Trophoblast cell (in vitro differentiated cells and primary cell): Measurements from ENCODE around the gene C1RL.

Experiments
- DNase-seq, 2 donors: peaks; one replicate each; pipeline ENCODE4 v3.0.0-alpha.2; 2016
- H2AFZ ChIP-seq: 2 replicates; pipeline ENCODE4 v1.6.1; 2013; ENCODE audit warnings: low read length, moderate library complexity, mild to moderate bottlenecking; ENCODE audit not compliant: insufficient read depth, poor library complexity
- H2AK5ac ChIP-seq: 2 replicates; pipeline ENCODE4 v1.6.1; 2013; ENCODE audit warnings: mild to moderate bottlenecking, low read length
- H2BK120ac ChIP-seq: 2 replicates; pipeline ENCODE4 v1.6.1; 2013; ENCODE audit warnings: low read length, mild to moderate bottlenecking, moderate library complexity; ENCODE audit not compliant: insufficient read depth, poor library complexity
- H2BK12ac ChIP-seq: 2 replicates; pipeline ENCODE4 v1.6.1; 2013; ENCODE audit warnings: mild to moderate bottlenecking, low read length, moderate library complexity
- H2BK5ac ChIP-seq: 2 replicates; pipeline ENCODE4 v1.6.1; 2013; ENCODE audit warnings: low read length, low read depth, moderate library complexity, mild to moderate bottlenecking; ENCODE audit not compliant: poor library complexity
- H3K14ac ChIP-seq: 2 replicates; pipeline ENCODE4 v1.6.1; 2013; ENCODE audit warnings: mild to moderate bottlenecking, low read length
- H3K18ac ChIP-seq: 2 replicates; pipeline ENCODE4 v1.6.1; 2013; ENCODE audit warnings: mild to moderate bottlenecking, low read length
- H3K23ac ChIP-seq: 2 replicates; pipeline ENCODE4 v1.6.1; 2013; ENCODE audit warnings: low read length
- H3K27ac ChIP-seq: 2 replicates; pipeline ENCODE4 v1.5.1; 2013; ENCODE audit warnings: low read depth, mild to moderate bottlenecking, inconsistent platforms, low read length, moderate library complexity
- H3K27me3 ChIP-seq: 2 replicates; pipeline ENCODE4 v1.6.1; 2013; ENCODE audit warnings: inconsistent platforms, mild to moderate bottlenecking, low read length, moderate library complexity; ENCODE audit not compliant: insufficient read depth
- H3K36me3 ChIP-seq, 2 experiments: 1 replicate in 1 of 2; 2 replicates in 1 of 2; pipeline ENCODE4 v1.6.1; 2013; ENCODE audit warnings: low read length in 2 of 2, mild to moderate bottlenecking in 2 of 2, moderate library complexity in 1 of 2; ENCODE audit not compliant: insufficient read depth in 2 of 2, control insufficient read depth in 1 of 2
- H3K4ac ChIP-seq: 2 replicates; pipeline ENCODE4 v1.6.1; 2013; ENCODE audit warnings: low read depth, mild to moderate bottlenecking, low read length, moderate library complexity
- H3K4me1 ChIP-seq, 2 experiments: 1 replicate in 1 of 2; 2 replicates in 1 of 2; pipeline ENCODE4 v1.6.1; 2013; ENCODE audit warnings: low read length in 2 of 2, mild to moderate bottlenecking in 2 of 2, moderate library complexity in 1 of 2; ENCODE audit not compliant: insufficient read depth in 2 of 2, control insufficient read depth in 1 of 2
- H3K4me2 ChIP-seq: 2 replicates; pipeline ENCODE4 v1.6.1; 2013; ENCODE audit warnings: inconsistent platforms, mild to moderate bottlenecking, low read length, moderate library complexity
- H3K4me3 ChIP-seq: 2 replicates; pipeline ENCODE4 v1.5.1; 2013; ENCODE audit warnings: mild to moderate bottlenecking, low read depth, low read length, inconsistent platforms
- H3K79me1 ChIP-seq: one replicate; pipeline ENCODE4 v1.6.1; 2013; ENCODE audit warnings: low read length
- H3K79me2 ChIP-seq: 2 replicates; pipeline ENCODE4 v1.6.1; 2013; ENCODE audit warnings: low read length, mild to moderate bottlenecking; ENCODE audit not compliant: control insufficient read depth, insufficient read depth, poor library complexity
- H3K9ac ChIP-seq: 2 replicates; pipeline ENCODE4 v1.6.1; 2013; ENCODE audit warnings: mild to moderate bottlenecking, low read length
- H3K9me3 ChIP-seq: 2 replicates; pipeline ENCODE4 v1.6.1; 2013; ENCODE audit warnings: low read depth, mild to moderate bottlenecking, control low read depth, inconsistent platforms, low read length; ENCODE audit not compliant: insufficient read depth
- H4K12ac ChIP-seq: 2 replicates; pipeline ENCODE4 v1.6.1; 2013; ENCODE audit warnings: low read depth, mild to moderate bottlenecking, low read length, moderate library complexity
- H4K8ac ChIP-seq: 2 replicates; pipeline ENCODE4 v1.6.1; 2013; ENCODE audit warnings: low read depth, mild to moderate bottlenecking, low read length, moderate library complexity
- H4K91ac ChIP-seq: one replicate; pipeline ENCODE4 v1.6.1; 2013; ENCODE audit warnings: low read depth, mild to moderate bottlenecking, low read length, moderate library complexity
- WGBS: extraction: QIAGEN DNeasy Blood & Tissue Kit; methylation state at CpG from one replicate; pipeline ENCODE4 v1.1.7; 2013; ENCODE audit warnings: missing lambda C conversion rate; ENCODE audit not compliant: insufficient read length, insufficient coverage; ENCODE audit errors: extremely low coverage; 5-methylcytosine and 5-hydroxymethylcytosine counted together

The C1RL gene

GRCh38 chr12:7130701-7131501, 21.9 kb upstream of the C1RL start:
- peak overlapping the region; percentile 24 for H3K18ac ChIP-seq
- H2BK120ac ChIP-seq: no peak overlapping the region
- peak overlapping the region; percentile 16 for H4K91ac ChIP-seq
- H3K14ac ChIP-seq: peak overlapping the region; percentile 19
- peak; percentile 90 to 94 for DNase-seq
- H2AFZ ChIP-seq: no peak overlapping the region
- no peak overlapping the region for H3K23ac ChIP-seq
- H3K27me3 ChIP-seq: no peaks in the 10 kb centered on the region
- no peak overlapping the region for H3K9ac ChIP-seq
- peak overlapping the region; percentile 82 for H3K4me2 ChIP-seq
- H3K27ac ChIP-seq: no peak overlapping the region
- peak overlapping the region; percentile 78 for H4K8ac ChIP-seq
- no peak overlapping the region for H4K12ac ChIP-seq
- H3K4me3 ChIP-seq: peak overlapping the region; percentile 76
- H3K36me3 ChIP-seq: peaks cover 11 to 19% of the 10 kb centered on the region in 2 experiments
- WGBS: no CpG with 5 or more reads among the region's 32 CpGs
- peaks cover 2% of the 10 kb centered on the region for H3K79me2 ChIP-seq
- no peak overlapping the region for H2AK5ac ChIP-seq
- peaks cover 14 to 19% of the 10 kb centered on the region in 2 experiments for H3K4me1 ChIP-seq
- H3K79me1 ChIP-seq: no peaks in the 10 kb centered on the region
- H2BK5ac ChIP-seq: no peak overlapping the region
- no peak overlapping the region for H2BK12ac ChIP-seq
- H3K4ac ChIP-seq: no peak overlapping the region
- H3K9me3 ChIP-seq: no peaks in the 10 kb centered on the region

- Histone ChIP-seq H3K79me1 (no peaks in the 10 kb centered on the region), H3K27ac (no peak within 1 kb of the TSS), H2AFZ (peak within 1 kb of the TSS; percentile 89), H3K4me2 (peak within 1 kb of the TSS; percentile 82), H3K4me1 (peaks cover 14 to 19% of the 10 kb centered on the region in 2 experiments), H3K14ac (peak within 1 kb of the TSS; percentile 19), H4K12ac (no peak within 1 kb of the TSS), H4K91ac (peak within 1 kb of the TSS; percentile 16), H3K9me3 (no peaks in the 10 kb centered on the region), H3K9ac (peak within 1 kb of the TSS; percentile 54), H2BK12ac (no peak within 1 kb of the TSS), H3K79me2 (peaks cover 2% of the 10 kb centered on the region), H3K36me3 (peaks cover 3 to 10% of the 10 kb centered on the region in 2 experiments), H4K8ac (peak within 1 kb of the TSS; percentile 78), H3K23ac (no peak within 1 kb of the TSS), H3K4ac (no peak within 1 kb of the TSS), H3K18ac (peak within 1 kb of the TSS; percentile 24), H3K4me3 (peak within 1 kb of the TSS; percentile 76), H2AK5ac (no peak within 1 kb of the TSS), H2BK120ac (no peak within 1 kb of the TSS), H3K27me3 (no peaks in the 10 kb centered on the region), H2BK5ac (no peak within 1 kb of the TSS)
- peak in 1 of 2 donors; percentile 52 for DNase-seq
- no CpG with 5 or more reads among the region's 40 CpGs for WGBS
These were observed 21.1 kb upstream of the C1RL start, which contains the start of gene CLSTN3 for GRCh38 chr12:7129872-7130691. CLSTN3 (plus strand) TSS chr12:7130371; CDS start chr12:7130649, 278 bp downstream.

GRCh38 chr12:7129287-7129871, 20.4 kb upstream of the C1RL start:
- H3K4me2 ChIP-seq: peak overlapping the region; percentile 74
- no peak overlapping the region for H3K9ac ChIP-seq
- no peaks in the 10 kb centered on the region for H3K9me3 ChIP-seq
- DNase-seq: no peak
- H3K4me1 ChIP-seq: peaks cover 14 to 19% of the 10 kb centered on the region in 2 experiments
- H2BK12ac ChIP-seq: no peak overlapping the region
- H3K14ac ChIP-seq: no peak overlapping the region
- no CpG with 5 or more reads among the region's 19 CpGs for WGBS
- H3K4ac ChIP-seq: no peak overlapping the region
- H2BK5ac ChIP-seq: no peak overlapping the region
- H3K36me3 ChIP-seq: peaks cover 3 to 8% of the 10 kb centered on the region in 2 experiments
- peak overlapping the region; percentile 1 for H4K91ac ChIP-seq
- H4K8ac ChIP-seq: peak overlapping the region; percentile 7
- no peak overlapping the region for H2AK5ac ChIP-seq
- no peaks in the 10 kb centered on the region for H3K79me1 ChIP-seq
- H2AFZ ChIP-seq: peak overlapping the region; percentile 89
- no peaks in the 10 kb centered on the region for H3K27me3 ChIP-seq
- H3K4me3 ChIP-seq: peak overlapping the region; percentile 69
- no peak overlapping the region for H3K23ac ChIP-seq
- H3K79me2 ChIP-seq: peaks cover 2% of the 10 kb centered on the region
- peak overlapping the region; percentile 13 for H3K18ac ChIP-seq
- H3K27ac ChIP-seq: no peak overlapping the region
- H4K12ac ChIP-seq: no peak overlapping the region
- H2BK120ac ChIP-seq: no peak overlapping the region

GRCh38 chr12:7128681-7129286, 19.8 kb upstream of the C1RL start, which contains the start of gene RBP5:
RBP5 (minus strand) TSS chr12:7128889; CDS start chr12:7128775, 114 bp downstream.
- H3K79me2 ChIP-seq: peaks cover 2% of the 10 kb centered on the region
- DNase-seq: no peak
- peak within 1 kb of the TSS; percentile 7 for H4K8ac ChIP-seq
- no peaks in the 10 kb centered on the region for H3K9me3 ChIP-seq
- no peak within 1 kb of the TSS for H3K4ac ChIP-seq
- H3K4me1 ChIP-seq: peaks cover 14 to 19% of the 10 kb centered on the region in 2 experiments
- no peak within 1 kb of the TSS for H3K14ac ChIP-seq
- WGBS: no CpG with 5 or more reads among the region's 7 CpGs
- peak within 1 kb of the TSS; percentile 13 for H3K18ac ChIP-seq
- H3K4me2 ChIP-seq: peak within 1 kb of the TSS; percentile 74
- H2AFZ ChIP-seq: peak within 1 kb of the TSS; percentile 89
- no peak within 1 kb of the TSS for H3K23ac ChIP-seq
- no peak within 1 kb of the TSS for H2BK120ac ChIP-seq
- H2AK5ac ChIP-seq: no peak within 1 kb of the TSS
- peaks cover 2 to 5% of the 10 kb centered on the region in 2 experiments for H3K36me3 ChIP-seq
- no peak within 1 kb of the TSS for H3K27ac ChIP-seq
- H4K91ac ChIP-seq: peak within 1 kb of the TSS; percentile 1
- H3K4me3 ChIP-seq: peak within 1 kb of the TSS; percentile 69
- no peak within 1 kb of the TSS for H2BK5ac ChIP-seq
- no peak within 1 kb of the TSS for H4K12ac ChIP-seq
- H3K79me1 ChIP-seq: no peaks in the 10 kb centered on the region
- H3K27me3 ChIP-seq: no peaks in the 10 kb centered on the region
- no peak within 1 kb of the TSS for H3K9ac ChIP-seq
- H2BK12ac ChIP-seq: no peak within 1 kb of the TSS
